ENCODE data around the gene THNSL1.
"Not testable (repeated sequence)": the region's sequence is repeated elsewhere in the genome, so short reads cannot be mapped to it uniquely, and the experiment has no call there.

The THNSL1 gene

DNA sequence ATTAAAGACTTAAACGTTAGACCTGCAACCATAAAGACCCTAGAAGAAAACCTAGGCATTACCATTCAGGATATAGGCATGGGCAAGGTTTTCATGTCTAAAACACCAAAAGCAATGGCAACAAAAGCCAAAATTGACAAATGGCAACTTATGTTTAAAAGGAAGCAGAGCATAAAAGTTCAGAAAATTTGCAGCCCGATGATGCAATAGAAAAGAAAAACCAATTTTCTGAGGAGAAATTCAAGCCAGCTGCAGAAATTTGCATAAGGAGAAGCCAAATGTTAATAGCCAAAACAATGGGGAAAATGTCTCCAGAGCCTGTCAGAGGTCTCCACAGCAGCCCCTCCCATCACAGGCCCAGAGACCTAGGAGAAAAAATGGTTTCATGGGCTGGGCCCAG lies 4.8 kb upstream of the THNSL1 start:
- not testable (repeated sequence) for DNase-seq (ENCODE audit: low spot score)

DNA sequence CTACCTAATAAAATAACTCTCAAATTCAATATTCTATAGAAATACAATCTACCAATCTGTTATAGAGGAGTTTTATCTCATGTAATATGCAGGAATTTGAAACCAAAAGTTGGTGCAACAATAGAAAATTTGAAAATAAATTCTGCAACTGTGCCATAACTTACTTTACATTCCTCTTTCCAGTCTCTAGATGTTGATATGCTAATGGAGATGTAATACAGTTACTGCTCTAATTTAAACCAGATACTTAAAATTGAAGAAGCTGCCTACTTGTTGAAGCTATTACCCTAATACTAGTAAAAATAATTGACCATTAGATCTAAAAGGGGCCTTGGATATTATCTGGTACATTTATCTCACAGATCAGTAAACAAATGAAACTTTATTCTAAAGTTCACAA lies 1.8 kb upstream of the THNSL1 start:
- no peak for DNase-seq (ENCODE audit: low spot score)

DNA sequence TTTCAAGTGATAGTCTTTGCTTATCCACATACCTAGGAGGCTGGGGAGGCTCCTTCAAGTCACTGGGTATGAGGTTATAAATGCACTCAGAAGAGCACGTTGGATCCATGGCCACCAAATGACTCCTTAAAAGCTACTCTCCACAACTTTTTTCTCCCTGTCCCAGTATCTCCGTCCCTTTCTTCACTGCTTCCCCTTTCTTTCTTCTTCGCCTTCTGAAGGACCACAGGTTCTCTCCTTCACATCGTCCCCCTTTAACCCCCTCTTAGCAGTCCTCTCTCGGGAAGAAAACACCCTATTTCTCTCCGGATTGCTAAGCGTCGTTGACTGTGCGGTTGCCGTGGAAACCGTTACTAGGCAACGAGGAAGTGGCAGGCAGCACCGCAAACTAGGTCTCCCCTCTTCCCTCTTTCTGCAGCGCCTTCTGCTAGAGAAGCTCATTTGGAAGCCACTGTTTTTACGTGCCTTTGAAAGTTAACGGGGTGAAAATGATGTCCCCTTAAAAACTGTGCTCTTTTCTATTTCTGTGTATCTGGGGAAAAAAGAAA lies 510 bp upstream of the THNSL1 start, which contains the start of gene ENKUR:
Gene ENKUR (minus strand): TSS at position 331 of the 548 bp plus-strand sequence. CDS start 222 bp downstream, at position 109.
- DNase-seq (ENCODE audit: low spot score) = peak; percentile 79

- DNase-seq (ENCODE audit: low spot score) = no peak
Observed at GRCh38 chr10:25017154-25017590, 760 bp downstream of the THNSL1 start.

DNA sequence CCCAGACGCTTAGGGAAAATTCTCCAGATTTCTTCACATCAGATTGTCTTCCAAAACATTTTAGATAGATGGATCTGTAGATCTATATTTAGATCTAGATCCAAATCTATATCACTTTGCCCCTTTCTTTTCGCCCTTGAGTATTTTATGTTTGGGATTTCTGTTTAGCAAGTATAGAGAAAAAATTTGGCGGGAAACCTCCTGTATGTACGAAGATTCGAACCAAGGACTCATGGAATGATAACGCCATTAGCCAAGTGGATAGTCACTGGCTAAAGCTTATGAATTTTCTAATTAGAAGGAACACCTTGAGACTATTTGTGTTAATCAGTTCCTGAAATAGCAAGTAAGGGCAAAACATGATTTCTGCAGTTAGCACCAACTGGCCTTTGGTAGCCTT lies 1.2 kb downstream of the THNSL1 start:
- DNase-seq (ENCODE audit: low spot score) = no peak

DNA sequence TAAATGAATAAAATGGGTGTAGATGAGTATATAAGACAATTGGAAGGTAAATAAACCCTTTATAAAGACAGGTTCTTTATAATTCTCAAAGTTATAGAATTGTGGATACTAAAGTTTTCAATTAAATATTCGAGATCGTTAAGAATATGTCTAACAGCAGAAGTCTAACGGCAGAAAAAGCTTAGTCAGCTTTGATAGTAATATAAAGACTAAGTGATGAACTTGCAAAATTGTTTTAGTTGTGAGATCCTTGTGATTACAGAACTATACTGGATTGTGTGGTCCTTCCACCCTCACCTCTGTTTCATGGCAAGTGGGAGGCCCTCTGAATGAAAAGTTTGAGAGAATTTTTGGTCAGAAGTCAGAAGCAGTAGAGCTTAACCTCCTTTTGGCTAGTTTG lies 2.3 kb downstream of the THNSL1 start:
- DNase-seq (ENCODE audit: low spot score) = no peak

- no peak for DNase-seq (ENCODE audit: low spot score)
Observed at GRCh38 chr10:25023278-25023677, 6.9 kb downstream of the THNSL1 start.

- no peak for DNase-seq (ENCODE audit: low spot score)
Observed at GRCh38 chr10:25024528-25024927, 8.1 kb downstream of the THNSL1 start.

GRCh38 chr10:25026463-25026862 lies 10.1 kb downstream of the THNSL1 start:
- DNase-seq (ENCODE audit: low spot score) = no peak

DNA sequence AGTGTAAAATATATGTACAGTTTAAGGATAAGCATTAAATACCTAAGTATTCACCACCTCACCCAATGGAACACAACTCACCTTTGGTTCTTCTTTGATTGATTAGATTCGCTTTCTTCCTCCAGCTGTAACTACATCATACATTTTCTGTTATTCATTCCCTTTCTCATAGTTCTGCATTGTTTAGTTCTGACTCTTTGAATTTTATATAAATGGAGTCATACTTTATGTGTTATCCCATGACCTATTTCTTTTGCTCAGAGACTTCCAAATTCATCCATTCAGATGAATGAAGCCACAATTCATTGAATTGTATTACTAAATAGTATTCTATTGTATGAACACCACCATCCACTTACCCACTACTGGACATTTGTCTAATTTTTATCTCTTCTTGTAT lies 12.3 kb downstream of the THNSL1 start:
- no peak for DNase-seq (ENCODE audit: low spot score)

- DNase-seq (ENCODE audit: low spot score) = no peak
Observed at GRCh38 chr10:25029519-25029918, 13.1 kb downstream of the THNSL1 start.

GRCh38 chr10:25036381-25036780 lies 20.0 kb downstream of the THNSL1 start:
- no peak for DNase-seq (ENCODE audit: low spot score)

DNA sequence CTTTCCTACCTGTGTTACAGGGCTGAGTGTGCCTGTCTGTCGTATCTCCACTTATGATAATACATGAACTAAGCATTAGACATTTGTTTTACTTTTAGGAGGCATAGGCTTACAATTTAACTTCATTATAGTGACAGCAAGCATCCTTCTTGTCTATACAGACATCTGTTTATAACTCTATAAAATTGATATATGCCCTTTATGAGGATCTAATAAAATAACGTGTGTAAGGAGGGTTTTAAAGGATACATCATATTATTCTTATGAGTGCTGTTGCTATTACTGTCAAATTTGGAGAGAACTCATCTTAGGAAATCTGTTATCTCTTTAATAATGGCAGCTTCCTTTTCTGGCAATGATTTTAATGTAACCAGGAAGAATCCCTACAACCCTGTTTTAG lies 21.9 kb downstream of the THNSL1 start:
- DNase-seq (ENCODE audit: low spot score) = no peak

DNA sequence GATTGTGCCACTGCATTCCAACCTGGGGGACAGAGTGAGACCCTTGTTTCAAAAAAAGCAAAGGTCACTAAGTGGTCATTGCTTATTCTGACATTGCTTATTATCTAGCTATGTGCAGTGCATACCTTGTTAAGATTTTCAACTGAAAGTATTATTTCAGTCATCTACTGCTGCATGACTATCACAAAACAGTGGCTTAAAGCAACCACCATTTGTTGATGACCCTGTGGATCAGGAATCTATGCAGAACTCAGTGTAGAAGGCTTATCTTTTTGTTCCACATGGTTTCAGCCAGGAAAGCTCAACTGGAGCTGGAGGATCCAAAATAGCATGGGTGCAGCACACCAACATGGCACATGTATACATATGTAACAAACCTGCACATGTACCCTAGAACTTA lies 23.1 kb downstream of the THNSL1 start:
- no peak for DNase-seq (ENCODE audit: low spot score)

DNA sequence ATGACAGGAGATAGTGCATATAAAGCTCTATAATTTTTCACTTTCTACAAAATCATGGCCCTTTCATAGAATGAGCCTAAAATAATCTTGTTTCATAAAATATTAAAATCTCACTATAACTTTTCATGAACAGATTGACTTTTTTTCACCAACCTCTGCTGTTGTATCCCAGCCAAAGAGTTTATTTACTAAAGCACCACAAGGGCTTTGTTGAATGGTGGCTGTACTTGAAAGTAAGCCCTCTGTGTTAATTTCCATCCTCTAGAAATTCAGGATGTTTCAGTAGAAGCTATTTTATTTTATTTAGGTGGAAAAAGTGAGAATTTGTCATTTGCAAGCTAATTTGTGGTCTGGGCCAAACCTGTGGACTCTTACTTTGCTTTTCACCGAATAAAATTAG lies 30.2 kb downstream of the THNSL1 start:
- DNase-seq (ENCODE audit: low spot score) = no peak

DNA sequence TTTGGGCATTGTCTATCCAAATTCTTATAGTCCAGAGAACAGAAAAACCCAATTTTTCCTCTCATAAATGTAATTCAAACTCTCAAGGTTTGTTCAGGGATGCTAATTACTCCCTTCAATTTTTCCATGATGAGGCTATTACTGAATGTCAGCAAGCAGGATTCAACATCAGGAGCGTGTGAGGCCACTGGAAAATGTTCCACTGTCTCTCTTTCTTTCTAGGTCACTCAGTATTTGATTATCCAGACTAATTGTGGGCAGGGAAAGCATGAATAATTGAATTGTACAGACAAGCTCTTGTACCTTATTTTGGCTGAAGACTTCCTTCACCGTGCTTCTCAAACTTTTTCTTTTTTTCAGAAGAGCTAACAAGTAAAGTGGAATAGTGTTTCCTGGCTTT lies 30.7 kb downstream of the THNSL1 start:
- no peak for DNase-seq (ENCODE audit: low spot score)

GRCh38 chr10:25047591-25048301 lies 31.3 kb downstream of the THNSL1 start:
- DNase-seq (ENCODE audit: low spot score) = no peak

DNA sequence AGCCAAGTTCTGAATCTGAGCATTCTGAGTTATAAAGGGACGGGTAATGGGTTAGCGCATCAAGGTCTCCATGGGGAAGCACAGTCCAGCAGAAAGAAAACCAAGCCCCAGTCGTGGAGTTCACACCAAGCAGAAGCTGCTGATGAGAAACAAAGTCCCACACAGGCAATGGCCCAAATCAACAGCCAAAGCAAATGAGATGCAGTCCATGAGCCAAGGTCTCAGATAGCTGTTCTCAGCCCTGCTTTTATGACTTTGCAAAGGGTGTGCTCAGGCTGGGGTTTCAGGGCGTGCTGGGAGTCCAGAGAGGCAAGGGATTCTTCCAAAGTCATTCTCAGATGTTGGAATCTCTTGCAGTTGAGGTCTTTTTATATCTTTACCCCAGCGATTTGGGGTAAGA lies 32.0 kb downstream of the THNSL1 start:
- no peak for DNase-seq (ENCODE audit: low spot score)

- no peak for DNase-seq (ENCODE audit: low spot score)
Observed at GRCh38 chr10:25049966-25050365, 33.6 kb downstream of the THNSL1 start.

- no peak for DNase-seq (ENCODE audit: low spot score)
Observed at GRCh38 chr10:25050402-25050801, 34.0 kb downstream of the THNSL1 start.

GRCh38 chr10:25052012-25052411 lies 35.6 kb downstream of the THNSL1 start:
- DNase-seq (ENCODE audit: low spot score) = no peak

- DNase-seq (ENCODE audit: low spot score) = no peak
Observed at GRCh38 chr10:25056726-25057125, 40.3 kb downstream of the THNSL1 start.

- DNase-seq (ENCODE audit: low spot score) = no peak
Observed at GRCh38 chr10:25057886-25058285, 41.5 kb downstream of the THNSL1 start.

- no peak for DNase-seq (ENCODE audit: low spot score)
Observed at GRCh38 chr10:25059990-25060389, 43.6 kb downstream of the THNSL1 start.

Data from NAMALWA (cell line).